Uterus (tissue), 2 donors: Measurements from ENCODE around the gene MAST2.

Experiments used
- POLR2A ChIP-seq, 2 donors: fragments of 450-650 bp; IDR thresholded peaks; one replicate each; pipeline ENCODE4 v1.6.1; 2016; ENCODE audit warnings: antibody characterized with exemption in 2 of 2, mild to moderate bottlenecking in 1 of 2, moderate library complexity in 1 of 2
- TF ChIP-seq, protein P1 (sequence below), 4 experiments: fragments of 200-600 bp in 2 of 4; fragments of 450-650 bp in 2 of 4; sonication (generic) in 2 of 4; IDR thresholded peaks; one replicate each; pipeline ENCODE4 v1.5.1; 2016 to 2019; ENCODE audit warnings: antibody characterized with exemption in 4 of 4, mild to moderate bottlenecking in 2 of 4, moderate library complexity in 1 of 4

DNA sequence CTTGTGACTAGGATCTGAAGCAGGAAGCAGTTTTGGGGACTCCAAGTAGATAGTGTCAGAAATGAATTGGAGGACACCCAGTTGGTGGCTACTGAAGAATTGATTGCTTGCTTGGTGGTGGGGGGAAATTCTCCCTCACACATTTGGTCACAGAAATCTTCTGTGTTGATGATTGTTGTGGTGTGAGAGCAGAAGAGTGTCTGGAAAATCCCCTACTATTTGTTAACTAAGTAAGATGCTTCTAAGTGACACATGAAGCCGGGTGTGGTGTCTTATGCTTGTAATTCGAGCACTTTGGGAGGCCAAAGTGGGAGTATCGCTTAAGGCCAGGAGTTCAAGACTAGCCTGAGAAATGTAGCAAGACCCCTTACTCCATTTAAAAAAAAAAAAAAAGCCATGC is 30.4 kb upstream of the MAST2 start:
- TF ChIP-seq, protein P1, sequence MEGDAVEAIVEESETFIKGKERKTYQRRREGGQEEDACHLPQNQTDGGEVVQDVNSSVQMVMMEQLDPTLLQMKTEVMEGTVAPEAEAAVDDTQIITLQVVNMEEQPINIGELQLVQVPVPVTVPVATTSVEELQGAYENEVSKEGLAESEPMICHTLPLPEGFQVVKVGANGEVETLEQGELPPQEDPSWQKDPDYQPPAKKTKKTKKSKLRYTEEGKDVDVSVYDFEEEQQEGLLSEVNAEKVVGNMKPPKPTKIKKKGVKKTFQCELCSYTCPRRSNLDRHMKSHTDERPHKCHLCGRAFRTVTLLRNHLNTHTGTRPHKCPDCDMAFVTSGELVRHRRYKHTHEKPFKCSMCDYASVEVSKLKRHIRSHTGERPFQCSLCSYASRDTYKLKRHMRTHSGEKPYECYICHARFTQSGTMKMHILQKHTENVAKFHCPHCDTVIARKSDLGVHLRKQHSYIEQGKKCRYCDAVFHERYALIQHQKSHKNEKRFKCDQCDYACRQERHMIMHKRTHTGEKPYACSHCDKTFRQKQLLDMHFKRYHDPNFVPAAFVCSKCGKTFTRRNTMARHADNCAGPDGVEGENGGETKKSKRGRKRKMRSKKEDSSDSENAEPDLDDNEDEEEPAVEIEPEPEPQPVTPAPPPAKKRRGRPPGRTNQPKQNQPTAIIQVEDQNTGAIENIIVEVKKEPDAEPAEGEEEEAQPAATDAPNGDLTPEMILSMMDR (IDR thresholded peaks at IDR 0.05): no peak
- no peak for TF ChIP-seq POLR2A (IDR thresholded peaks at IDR 0.05)
